Stimulated activated CD4-positive, alpha-beta T cell treated with anti-CD3 and anti-CD28 coated beads, Interleukin-1b, Interleukin-23, amount 100 ng/mL, for 4 hours (primary cell): ENCODE measurements around the gene CDKN1C.
A peak's percentile ranks its signal among the peaks of the same experiment; 100 is the strongest.
"Not testable (repeated sequence)": the region's sequence is repeated elsewhere in the genome, so short reads cannot be mapped to it uniquely, and the experiment has no call there.

Source experiments
- DNase-seq, 2 donors: peaks; one replicate each; pipeline ENCODE4 v3.0.0-alpha.2; 2020; ENCODE audit warnings: low read depth in 2 of 2

The CDKN1C gene

DNA sequence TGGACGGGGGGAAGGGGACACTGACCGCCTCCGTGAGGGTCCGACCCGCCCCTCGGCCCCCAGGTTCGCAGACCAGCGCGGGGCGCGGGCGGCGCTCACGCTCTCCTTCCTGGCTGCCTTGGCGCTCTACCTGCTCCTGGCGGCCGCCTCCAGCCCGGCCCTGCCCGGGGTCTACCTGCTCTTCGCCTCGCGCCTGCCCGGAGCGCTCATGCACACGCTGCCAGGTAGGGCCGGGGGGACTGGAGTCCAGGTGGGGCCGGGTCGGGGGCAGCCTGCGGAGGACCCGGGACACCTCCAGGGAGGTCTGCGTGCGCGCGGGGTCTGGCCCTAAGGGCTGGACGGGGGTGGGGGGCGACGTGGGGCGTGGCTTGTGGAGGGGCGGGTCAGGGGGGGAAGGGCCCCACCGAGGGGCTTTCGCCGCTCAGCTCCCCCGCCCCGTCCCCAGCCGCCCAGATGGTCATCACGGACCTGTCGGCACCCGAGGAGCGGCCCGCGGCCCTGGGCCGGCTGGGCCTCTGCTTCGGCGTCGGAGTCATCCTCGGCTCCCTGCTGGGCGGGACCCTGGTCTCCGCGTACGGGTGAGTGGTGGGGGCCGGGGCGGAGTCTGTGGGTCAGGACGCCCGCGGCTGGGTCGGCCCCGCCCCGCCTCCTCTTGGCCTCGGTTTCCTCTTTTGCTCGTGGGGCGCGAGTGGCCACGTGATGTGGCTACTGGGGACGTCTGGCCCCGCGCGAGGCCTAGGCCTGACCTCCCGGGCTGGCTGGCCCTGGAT is 23.7 kb upstream of the CDKN1C start:
- no peak for DNase-seq

DNA sequence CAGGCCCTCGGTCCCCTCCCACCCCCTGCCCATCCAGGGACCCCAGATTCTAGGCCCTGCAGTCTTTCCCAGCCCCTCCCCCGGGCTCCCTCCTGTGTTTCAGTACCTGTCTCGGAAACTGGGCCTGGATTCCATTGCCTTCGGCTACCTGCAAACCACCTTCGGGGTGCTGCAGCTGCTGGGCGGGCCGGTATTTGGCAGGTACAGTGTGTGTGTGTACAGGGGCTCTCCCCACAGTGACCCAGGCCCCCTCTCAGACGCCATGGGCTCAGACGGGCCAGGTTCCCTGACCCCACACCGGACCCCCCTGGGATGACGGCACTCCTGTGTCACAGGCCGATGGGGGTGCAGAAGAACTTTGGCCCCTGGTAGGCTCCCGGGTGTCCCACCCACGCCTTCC is 22.6 kb upstream of the CDKN1C start:
- no peak for DNase-seq

DNA sequence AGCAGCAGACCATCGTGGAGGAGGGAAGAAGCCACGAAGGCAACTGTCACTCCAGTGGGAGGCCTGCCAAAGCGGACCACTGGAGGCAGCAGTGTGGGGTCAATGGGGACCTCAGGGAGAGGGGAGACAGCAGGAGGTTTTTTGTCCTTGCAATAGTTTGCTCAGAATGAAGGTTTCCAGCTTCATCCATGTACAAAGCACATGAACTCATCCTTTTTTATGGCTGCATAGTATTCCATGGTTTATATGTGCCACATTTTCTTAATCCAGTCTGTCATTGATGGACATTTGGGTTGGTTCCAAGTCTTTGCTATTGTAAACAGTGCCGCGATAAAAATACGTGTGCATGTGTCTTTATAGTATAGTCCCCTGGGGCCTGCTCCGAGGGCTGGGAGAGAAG is 19.7 kb upstream of the CDKN1C start:
- DNase-seq, result not testable (repeated sequence)

DNA sequence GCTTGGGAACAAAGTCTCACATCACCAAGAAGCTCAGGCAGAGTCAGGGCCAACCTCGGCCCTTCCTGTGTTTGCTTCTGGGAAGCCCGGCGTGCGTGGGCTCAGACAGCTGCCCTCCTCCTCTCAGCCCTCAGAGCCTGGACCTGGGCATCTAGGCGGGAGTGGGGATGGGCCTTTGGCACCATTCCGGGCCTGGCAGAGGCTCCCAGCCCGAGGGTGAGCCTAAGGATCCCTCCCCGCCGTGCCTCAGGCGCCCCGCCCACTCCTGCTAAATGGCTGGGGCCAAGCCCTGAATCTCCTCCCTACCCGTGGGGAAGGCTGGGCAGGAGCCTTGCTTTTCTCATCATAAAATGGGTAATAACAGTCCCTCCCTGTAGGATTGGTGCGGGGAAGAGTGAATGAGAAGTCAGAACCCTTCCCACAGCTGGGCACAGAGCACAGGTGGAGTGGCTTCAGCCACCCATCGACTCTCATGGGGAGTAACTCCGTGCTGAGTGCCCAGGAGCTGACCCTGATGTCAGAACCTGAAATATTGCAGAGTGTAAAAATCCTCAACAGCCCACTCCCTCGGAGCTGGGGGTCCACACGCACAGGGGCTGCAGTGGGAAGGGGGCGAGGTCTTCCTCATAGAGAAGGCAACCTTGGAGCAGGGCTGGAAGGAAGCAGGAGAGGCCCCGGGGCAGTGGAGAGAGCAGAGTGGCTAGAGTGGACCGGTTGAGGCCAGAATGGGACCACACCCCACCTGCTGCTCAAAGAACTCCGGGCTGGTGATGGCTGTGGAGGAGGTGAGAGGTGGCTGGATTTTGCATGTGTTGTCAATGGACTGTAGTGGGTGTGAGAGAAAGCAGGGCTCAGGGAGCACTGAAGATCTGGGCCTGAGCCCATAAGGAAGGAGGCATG is 18.8 kb upstream of the CDKN1C start:
- no peak for DNase-seq

DNA sequence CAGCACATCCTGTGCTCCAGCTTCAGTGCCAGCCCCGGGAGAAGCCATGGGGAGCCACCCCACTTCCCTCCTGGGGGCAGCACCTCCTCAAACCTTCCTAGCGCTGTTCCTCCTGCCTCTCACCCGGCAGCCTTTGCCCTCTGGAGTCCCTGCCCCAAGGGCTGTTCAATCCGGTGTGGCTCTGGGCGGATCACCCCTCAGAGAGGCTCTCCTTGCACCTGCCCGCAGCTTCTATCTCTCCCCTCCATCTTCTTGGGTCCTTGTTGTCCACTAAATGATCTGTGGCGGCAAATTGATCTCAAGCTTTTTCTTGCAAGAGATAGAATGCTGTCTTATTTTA is 18.1 kb upstream of the CDKN1C start:
- DNase-seq, result no peak

DNA sequence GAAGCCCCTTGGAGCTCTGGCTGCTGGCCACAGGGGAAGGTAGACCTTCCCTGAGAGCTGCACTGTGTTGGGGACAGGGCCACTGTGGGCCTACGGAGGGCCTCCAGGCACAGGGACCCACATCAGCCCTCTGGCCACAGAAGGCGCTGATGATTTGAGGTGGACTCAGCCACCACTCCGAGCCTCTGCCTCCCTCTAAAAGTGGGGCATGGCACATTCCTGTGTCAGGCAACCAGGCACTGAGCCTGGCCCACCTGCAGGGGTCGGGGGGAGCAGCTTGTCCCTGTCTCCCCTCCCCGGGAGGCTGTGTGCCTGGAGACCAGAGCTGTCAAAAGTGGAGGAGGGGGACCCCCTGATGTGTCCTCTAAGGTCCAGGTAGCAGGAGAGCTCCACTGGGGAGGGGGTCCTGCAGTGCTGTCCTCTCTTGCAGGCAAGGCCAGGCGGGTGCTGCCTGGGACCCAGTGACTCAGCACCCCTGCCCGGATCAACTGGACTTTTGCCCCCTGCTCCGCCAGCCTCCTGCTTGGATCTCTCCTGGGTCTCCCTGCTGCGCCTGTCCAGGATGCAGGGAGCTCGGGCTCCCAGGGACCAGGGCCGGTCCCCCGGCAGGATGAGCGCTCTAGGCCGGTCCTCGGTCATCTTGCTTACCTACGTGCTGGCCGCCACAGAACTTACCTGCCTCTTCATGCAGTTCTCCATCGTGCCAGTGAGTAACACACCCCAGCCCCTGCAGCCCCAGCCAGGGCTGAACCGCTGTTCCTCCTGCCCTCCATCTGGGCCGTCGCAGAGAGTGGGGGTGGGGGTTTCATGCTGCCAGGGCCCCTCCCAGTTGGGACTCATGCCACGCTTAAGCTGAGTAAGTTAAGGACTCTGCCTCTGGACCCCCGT is 17.5 kb upstream of the CDKN1C start:
- DNase-seq, result no peak

DNA sequence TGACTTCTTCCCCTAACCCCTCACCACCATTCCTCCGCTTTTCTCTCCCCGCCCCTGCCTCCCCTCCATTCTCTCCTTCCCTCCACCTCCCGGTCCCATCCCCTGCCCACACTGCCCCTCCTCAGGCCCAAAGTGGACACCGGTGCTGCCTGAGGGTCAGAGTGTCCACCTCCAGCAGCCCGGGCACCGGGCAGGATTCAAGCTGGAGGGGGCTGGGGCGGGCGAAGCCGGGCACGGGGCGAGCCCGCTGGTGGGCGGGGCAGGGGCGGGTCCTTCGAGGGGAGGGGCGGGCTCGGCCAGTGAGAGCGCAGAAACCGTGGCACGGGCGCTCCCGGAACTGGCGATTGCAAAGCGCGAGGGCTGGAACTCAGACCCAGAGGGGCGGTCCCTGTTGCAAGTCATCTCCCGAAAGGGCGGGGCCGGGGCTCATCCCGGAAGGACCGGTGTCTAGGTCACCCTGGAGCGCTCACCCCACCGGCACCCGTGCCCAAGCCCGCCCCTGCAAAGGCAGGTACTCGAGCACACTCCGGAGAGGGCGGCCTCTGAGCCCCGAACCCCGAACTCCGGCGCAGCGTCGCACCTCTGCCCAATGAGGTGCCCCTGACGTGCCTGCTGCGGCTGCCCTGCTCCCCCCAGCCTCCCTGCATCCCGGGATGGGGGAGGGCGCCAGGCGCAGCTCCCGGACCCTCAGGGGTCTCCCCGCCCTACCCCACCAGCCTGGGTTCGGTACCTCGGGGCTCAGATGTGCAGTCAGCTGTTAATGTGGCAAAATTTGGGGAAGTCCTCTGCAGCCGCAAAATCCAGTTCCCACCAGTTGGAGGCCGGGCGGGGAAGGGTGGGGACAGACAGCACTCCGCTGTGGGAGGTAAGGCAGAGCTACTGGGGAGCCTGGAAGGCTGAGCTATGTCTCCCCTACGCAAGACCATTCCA is 16.5 kb upstream of the CDKN1C start:
- peak; percentile 76 to 87 for DNase-seq

DNA sequence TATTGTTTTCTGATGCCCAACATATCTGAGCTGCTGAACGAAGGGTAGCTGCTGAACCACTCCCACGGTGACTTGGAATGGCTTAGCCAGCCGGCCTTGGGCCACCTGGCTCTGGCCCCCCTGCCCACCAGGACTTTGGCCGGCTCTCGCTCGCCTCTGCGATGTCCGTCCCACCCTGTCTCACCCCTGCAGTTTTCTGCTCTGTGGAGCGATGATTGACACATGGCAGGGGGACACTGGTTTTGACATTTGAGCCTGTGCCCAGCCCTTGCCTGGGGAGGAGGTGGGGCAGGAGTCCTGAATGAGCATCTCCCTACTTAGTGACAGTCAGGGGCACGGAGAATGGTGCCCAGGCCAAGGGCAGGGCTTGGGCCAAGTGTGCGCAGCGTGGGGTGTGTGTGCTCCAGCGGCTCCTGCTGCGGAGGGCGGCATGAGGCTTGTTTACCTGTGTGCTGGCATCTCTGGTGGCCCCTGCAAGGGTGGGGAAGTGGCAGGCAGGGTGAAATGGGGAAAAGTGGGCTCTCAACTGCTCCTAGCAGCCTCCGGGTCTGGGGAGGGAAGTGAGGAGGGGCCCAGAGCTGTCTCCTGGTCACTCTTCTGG is 15.7 kb upstream of the CDKN1C start:
- DNase-seq, result no peak

DNA sequence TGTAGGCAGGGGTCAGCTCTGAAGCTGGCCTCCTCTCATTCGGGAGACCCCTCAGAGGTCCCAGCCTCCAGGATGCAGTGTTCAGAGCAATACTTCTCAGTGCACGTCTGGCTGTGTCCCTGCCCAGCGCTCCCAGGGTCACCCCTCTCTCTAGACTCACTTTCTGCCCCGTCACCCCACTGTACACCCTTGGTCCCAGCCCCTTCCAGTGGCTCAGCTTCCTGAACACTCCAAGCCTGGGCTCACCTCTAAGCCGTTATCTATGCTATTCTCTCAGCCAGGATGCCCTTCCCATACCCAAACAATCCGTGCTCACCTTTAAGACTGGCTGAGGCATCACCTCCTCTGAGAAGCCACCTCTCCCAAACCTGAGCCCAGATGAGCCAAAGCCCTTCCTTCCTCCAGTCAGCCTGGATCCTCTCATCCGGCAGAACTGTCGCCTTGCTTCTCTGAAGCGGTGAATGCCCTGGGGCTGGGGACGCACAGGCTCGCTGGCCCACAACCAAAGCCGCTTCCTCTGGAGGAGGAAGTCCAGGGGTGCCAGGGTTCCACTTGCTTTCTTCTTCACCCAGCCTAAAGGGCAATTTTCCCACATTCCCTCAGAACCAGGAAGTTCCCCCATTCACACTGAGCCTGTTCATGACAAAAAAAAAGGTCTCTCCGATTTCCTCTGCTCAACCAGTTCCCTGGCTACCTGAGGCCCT is 13.7 kb upstream of the CDKN1C start:
- DNase-seq, result no peak

DNA sequence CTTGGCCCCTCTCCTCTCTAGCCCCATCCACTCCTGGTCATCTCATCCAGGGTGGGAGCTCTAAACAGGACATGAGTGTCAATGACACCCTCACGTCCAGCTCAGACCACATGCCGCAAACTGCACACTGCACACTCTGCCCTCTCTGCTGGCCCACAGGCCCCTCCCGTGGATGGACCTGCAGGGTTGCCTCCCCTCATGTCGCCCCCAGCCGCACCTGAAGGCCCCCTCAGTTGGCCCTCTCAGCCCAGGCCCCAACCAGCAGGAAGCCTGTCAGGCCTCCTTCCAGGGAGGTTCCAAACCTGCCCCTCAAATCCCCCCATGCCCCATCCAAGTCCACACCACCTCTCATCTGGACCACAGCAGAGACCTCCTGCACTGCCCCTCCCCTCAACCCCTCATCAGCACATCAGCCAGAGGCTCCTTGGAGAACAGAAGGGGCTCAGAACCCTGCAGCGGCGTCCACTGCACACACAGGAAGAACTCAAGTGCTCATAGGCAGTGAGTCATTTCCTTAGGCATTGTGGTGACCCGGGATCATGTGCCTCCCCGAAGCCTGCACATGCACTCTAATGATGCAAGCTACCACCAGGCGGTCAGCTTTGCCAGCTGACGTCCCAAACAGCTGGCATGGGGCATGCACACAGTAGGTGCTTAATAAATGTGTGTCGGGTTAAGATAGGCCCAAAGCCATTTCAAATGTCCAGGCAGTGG is 12.9 kb upstream of the CDKN1C start:
- peak in 1 of 2 donors; percentile 34 for DNase-seq

DNA sequence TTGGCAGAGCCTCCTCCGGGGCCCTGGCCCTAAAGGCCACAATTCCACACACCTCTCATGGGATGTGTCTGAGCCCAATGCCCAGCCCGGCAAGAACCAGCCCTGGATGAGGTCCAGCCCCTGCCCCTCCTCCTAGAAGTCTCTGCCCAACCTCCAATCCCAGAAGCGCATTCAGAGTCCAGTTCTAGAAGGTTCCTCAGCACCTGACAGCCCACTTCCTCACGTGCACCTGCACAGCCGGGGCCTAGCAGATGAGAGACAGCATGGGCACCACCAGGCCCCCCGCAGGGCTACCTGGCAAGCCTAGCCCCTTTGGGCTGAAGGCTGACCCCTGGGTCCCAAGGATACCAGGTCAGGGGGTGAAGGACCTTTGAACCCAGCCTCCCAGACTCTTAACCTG is 11.5 kb upstream of the CDKN1C start:
- no peak for DNase-seq

DNA sequence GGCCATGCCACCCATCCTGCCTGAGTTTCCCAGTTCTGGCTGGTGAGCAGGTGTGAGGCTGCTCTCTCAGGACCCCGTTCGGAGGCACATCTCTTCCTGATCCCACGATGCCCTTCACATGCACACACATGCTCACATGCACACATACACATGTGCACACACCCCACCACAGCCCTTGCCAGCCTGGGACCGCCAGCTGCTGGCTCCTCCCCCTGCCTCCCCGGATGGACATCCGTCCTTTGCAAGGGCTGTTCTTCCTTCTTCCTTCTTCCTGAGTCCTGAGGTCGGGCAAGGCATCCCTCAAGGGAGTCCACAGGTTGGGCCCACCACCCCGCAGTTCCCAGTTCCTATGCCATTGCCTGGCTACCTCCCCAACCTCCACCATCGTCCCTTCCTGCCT is 10.5 kb upstream of the CDKN1C start:
- no peak for DNase-seq

DNA sequence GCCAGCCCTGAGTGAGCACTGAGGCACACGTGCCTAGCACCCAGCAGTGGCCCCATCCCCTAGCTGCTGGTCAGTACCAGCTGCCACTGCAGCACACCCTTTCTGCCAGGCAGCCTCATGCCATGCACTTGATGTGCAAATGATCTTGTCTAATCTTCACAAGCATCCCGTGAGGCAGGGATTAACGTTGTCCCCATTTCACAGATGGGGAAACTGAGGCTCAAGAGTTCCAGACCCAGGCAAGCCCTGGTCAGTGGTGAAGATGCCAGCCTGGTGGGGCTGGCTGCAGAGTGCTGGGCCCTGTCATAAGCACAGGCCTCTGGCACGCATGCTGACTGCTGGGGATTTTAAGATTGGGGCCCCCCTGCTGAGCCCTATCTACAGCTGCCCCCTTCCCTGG is 8.4 kb upstream of the CDKN1C start:
- DNase-seq, result no peak

DNA sequence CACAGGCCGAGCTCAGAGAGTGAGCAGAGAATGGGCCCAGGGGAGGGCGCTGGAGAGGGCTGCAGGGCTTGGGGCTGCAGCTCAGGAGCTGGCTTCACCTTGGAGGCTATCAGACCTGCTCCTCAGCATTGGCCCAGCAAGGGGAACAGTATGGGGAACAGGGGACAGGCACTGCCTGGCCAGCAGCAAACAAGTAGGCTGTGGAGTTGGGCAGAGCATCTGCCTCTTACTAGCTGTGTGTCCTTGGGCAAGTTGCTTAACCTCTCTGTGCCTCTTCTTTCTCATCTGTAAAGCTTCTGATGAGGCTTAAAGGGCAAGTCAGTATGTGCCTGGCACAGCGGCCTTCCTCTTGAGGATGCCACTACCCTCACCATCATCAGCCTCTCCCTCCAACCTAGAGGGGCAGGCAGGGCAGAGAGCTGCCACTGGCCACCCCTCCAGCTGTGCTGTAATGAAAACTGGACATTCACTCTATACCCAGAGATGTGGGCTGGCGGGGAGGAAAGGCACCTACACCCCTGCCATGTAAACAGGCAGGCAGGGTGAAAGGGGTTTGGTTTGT is 7.5 kb upstream of the CDKN1C start:
- DNase-seq, result no peak

DNA sequence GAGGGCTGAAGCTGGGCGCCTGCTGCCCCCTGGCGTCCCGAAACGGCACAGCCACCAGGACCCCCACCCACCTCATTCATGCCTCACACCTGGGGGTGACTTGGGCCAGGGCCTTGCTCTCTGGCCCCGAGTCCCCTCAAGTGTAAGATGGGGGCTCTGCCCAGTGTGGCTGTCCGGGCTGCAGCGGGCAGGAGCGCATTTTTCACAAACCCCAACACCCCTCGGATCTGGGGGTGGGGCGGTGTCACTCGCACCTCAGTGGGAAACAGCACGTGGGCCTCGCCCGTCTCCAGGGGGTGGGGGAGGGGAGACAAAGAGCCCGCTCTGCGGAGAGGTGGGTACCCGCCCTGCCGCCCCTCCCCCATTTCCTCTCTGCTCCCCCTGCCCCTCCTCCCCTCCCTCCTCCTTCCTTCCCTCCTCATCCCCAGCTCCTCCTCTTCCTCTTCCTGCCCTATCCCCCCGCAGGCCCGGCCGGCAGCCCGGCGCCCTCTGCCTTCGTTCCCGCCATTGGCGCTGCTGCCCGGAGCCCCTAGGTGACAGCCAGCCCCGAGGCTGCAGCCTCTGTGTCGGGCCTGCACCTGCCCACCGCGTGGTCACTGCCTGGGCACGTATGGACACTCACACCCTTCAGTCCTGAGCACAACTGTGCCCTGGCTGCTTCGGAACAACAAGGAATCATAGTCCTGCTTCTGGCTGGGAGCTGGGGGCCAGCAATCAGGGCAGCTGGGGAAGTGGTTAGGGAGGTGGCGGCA is 6.8 kb upstream of the CDKN1C start:
- peak; percentile 51 to 61 for DNase-seq

DNA sequence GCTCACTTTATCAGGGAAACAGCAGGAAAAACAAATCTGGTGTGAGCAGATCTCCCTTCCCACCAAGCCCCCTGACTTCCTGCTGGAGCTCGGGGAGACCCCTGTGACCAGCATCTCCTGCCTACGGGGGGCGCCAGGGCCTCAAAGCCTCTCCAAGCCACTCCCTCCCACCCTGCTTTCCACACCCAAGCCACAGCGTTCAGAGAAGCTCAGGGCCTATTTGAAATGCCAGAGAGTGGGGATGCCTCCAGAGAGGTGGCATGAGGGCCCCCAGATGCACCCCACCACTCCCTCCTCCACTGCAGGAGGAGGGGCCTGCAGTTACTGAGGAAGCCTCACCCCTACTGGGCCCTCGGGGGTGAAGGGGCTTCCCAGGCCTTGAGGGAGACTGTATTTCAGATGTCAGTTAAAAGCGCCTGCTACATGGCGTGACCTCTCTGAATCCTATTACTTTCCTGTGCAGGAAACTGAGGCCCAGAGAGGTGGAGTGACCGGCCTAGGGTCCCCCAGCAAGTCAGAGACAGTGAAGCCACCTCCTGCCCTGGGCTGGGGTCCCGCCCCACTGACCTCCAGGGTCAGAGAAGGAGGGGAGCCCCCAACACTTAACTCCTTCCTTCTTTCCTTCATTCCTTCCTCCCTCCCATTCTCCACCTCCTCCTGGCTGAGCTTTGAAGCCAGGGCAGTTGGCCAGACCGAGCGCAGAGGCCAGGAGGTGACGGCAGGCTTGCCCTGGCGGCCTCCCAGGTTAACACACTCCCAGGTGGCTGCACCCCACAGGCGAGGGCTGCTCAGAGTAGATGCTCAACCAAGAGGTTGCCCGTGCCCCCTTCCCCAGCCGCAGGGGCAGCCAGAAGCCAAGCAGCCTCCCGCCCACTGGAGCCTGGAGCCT is 6.0 kb upstream of the CDKN1C start:
- no peak for DNase-seq
